H9 (cell line): Measurements from ENCODE around the gene ARL17A. TPM values are rescaled to one million over a fixed set of nuclear protein-coding genes. Genes with fewer than 3 reads are reported as not detected.
"Not testable (repeated sequence)": the region's sequence is repeated elsewhere in the genome, so short reads cannot be mapped to it uniquely, and the experiment has no call there.

Experiments
- DNase-seq: peaks from one replicate; pipeline ENCODE4 v3.0.0-alpha.2; 2017
- H2AFZ ChIP-seq: one replicate; pipeline ENCODE4 v1.6.1; 2013; ENCODE audit warnings: mild to moderate bottlenecking, low read length, control low read depth, moderate library complexity
- H2AK5ac ChIP-seq: 2 replicates; pipeline ENCODE4 v1.6.1; 2013; ENCODE audit warnings: low read length, control low read depth, mixed read lengths; ENCODE audit not compliant: insufficient read length
- H2BK120ac ChIP-seq: one replicate; pipeline ENCODE4 v1.6.1; 2013; ENCODE audit warnings: low read depth, mild to moderate bottlenecking, low read length, control low read depth, inconsistent platforms; ENCODE audit not compliant: poor library complexity, severe bottlenecking
- H2BK12ac ChIP-seq: 2 replicates; pipeline ENCODE4 v1.6.1; 2013; ENCODE audit warnings: low read length, control low read depth, mixed read lengths, low read depth; ENCODE audit not compliant: insufficient read length
- H2BK15ac ChIP-seq: 2 replicates; pipeline ENCODE4 v1.6.1; 2013; ENCODE audit warnings: low read depth, low read length, control low read depth
- H2BK20ac ChIP-seq: one replicate; pipeline ENCODE4 v1.6.1; 2013; ENCODE audit warnings: low read depth, mild to moderate bottlenecking, low read length, control low read depth, inconsistent platforms; ENCODE audit not compliant: poor library complexity, severe bottlenecking
- H2BK5ac ChIP-seq: 2 replicates; pipeline ENCODE4 v1.6.1; 2013; ENCODE audit warnings: low read length, control low read depth, mixed read lengths; ENCODE audit not compliant: insufficient read length
- H3K14ac ChIP-seq: 2 replicates; pipeline ENCODE4 v1.6.1; 2013; ENCODE audit warnings: low read length, control low read depth; ENCODE audit not compliant: insufficient read depth
- H3K18ac ChIP-seq: 2 replicates; pipeline ENCODE4 v1.6.1; 2013; ENCODE audit warnings: low read depth, mild to moderate bottlenecking, mixed read lengths, low read length, control low read depth; ENCODE audit not compliant: insufficient read length
- H3K23ac ChIP-seq: 2 replicates; pipeline ENCODE4 v1.6.1; 2013; ENCODE audit warnings: low read length, control low read depth, mixed read lengths, low read depth; ENCODE audit not compliant: insufficient read length
- H3K23me2 ChIP-seq: 2 replicates; pipeline ENCODE4 v1.6.1; 2013; ENCODE audit warnings: low read depth, mild to moderate bottlenecking, mixed read lengths, low read length, control low read depth; ENCODE audit not compliant: insufficient read length, poor library complexity, severe bottlenecking
- H3K27ac ChIP-seq: 2 replicates; pipeline ENCODE4 v1.5.1; 2013; ENCODE audit warnings: low read length, control low read depth, mixed read lengths, low read depth; ENCODE audit not compliant: insufficient read length
- H3K27me3 ChIP-seq: 2 replicates; pipeline ENCODE4 v1.6.1; 2013; ENCODE audit warnings: low read length, control low read depth, inconsistent platforms; ENCODE audit not compliant: insufficient read depth
- H3K4ac ChIP-seq: 2 replicates; pipeline ENCODE4 v1.6.1; 2013; ENCODE audit warnings: low read depth, mild to moderate bottlenecking, control low read depth, inconsistent platforms, low read length, moderate library complexity
- H3K4me1 ChIP-seq: 2 replicates; pipeline ENCODE4 v1.6.1; 2013; ENCODE audit warnings: low read length, control low read depth, inconsistent platforms; ENCODE audit not compliant: insufficient read depth
- H3K4me2 ChIP-seq: 2 replicates; pipeline ENCODE4 v1.6.1; 2013; ENCODE audit warnings: low read length, control low read depth, mixed read lengths; ENCODE audit not compliant: insufficient read length, insufficient read depth
- H3K56ac ChIP-seq: 2 replicates; pipeline ENCODE4 v1.6.1; 2013; ENCODE audit warnings: low read depth, mild to moderate bottlenecking, mixed read lengths, low read length, control low read depth; ENCODE audit not compliant: insufficient read length
- H3K79me1 ChIP-seq: 2 replicates; pipeline ENCODE4 v1.6.1; 2013; ENCODE audit warnings: low read depth, mild to moderate bottlenecking, moderate library complexity, low read length, control low read depth, inconsistent platforms; ENCODE audit not compliant: insufficient read depth, poor library complexity, severe bottlenecking
- H3K79me2 ChIP-seq: 2 replicates; pipeline ENCODE4 v1.6.1; 2013; ENCODE audit warnings: low read length, control low read depth, inconsistent platforms; ENCODE audit not compliant: insufficient read depth
- H3K9ac ChIP-seq: 2 replicates; pipeline ENCODE4 v1.6.1; 2013; ENCODE audit warnings: low read length, control low read depth, mixed read lengths; ENCODE audit not compliant: insufficient read length; ENCODE audit errors: extremely low read depth
- H3K9me3 ChIP-seq: one replicate; pipeline ENCODE4 v1.6.1; 2013; ENCODE audit warnings: low read depth, low read length, inconsistent platforms; ENCODE audit not compliant: control insufficient read depth
- H3T11ph ChIP-seq: one replicate; pipeline ENCODE4 v1.6.1; 2013; ENCODE audit warnings: mild to moderate bottlenecking, low read length, control low read depth, inconsistent platforms
- H4K20me1 ChIP-seq: one replicate; pipeline ENCODE4 v1.6.1; 2013; ENCODE audit not compliant: control insufficient read depth, insufficient read length, insufficient read depth
- H4K5ac ChIP-seq: 2 replicates; pipeline ENCODE4 v1.6.1; 2013; ENCODE audit warnings: low read depth, mild to moderate bottlenecking, mixed read lengths, low read length, control low read depth; ENCODE audit not compliant: insufficient read length
- H4K8ac ChIP-seq: replicated peaks from 2 replicates; pipeline ENCODE4 v1.6.1; 2013; ENCODE audit warnings: low read length, control low read depth, mixed read lengths, low read depth; ENCODE audit not compliant: insufficient read length
- H4K91ac ChIP-seq: 2 replicates; pipeline ENCODE4 v1.6.1; 2013; ENCODE audit warnings: low read depth, mild to moderate bottlenecking, moderate library complexity, mixed read lengths, low read length, control low read depth; ENCODE audit not compliant: insufficient read length
- H3K27ac Mint-ChIP-seq, 3 experiments: 2 replicates in 2 of 3; 3 replicates in 1 of 3; pipeline ENCODE4 v1.8.0; 2020 to 2021; ENCODE audit warnings: mixed read lengths in 3 of 3, mild to moderate bottlenecking in 1 of 3, moderate library complexity in 1 of 3
- H3K27me3 Mint-ChIP-seq: 2 replicates; pipeline ENCODE4 v1.8.0; 2021; ENCODE audit warnings: low read depth, mild to moderate bottlenecking, moderate library complexity, mixed read lengths
- H3K36me3 Mint-ChIP-seq, 3 experiments: 2 replicates in 2 of 3; 3 replicates in 1 of 3; pipeline ENCODE4 v1.8.0; 2020 to 2021; ENCODE audit warnings: low read depth in 3 of 3, mixed read lengths in 3 of 3; ENCODE audit not compliant: insufficient read depth in 1 of 3
- H3K4me1 Mint-ChIP-seq, 2 experiments: 2 replicates each; pipeline ENCODE4 v1.8.0; 2020; ENCODE audit warnings: mixed read lengths in 2 of 2
- H3K4me3 Mint-ChIP-seq, 2 experiments: 2 replicates in 1 of 2; 3 replicates in 1 of 2; pipeline ENCODE4 v1.8.0; 2020 to 2021; ENCODE audit warnings: mild to moderate bottlenecking in 2 of 2, mixed read lengths in 2 of 2, moderate library complexity in 1 of 2
- H3K9me3 Mint-ChIP-seq, 2 experiments: 2 replicates in 1 of 2; 3 replicates in 1 of 2; pipeline ENCODE4 v1.8.0; 2020; ENCODE audit warnings: mild to moderate bottlenecking in 2 of 2, mixed read lengths in 2 of 2, moderate library complexity in 1 of 2
- WGBS: extraction: QIAGEN DNeasy Blood & Tissue Kit; methylation state at CpG from one replicate; pipeline ENCODE4 v1.1.7; 2013; ENCODE audit warnings: missing lambda C conversion rate, low lambda C conversion rate, mixed read lengths; ENCODE audit not compliant: insufficient read length; ENCODE audit errors: extremely low coverage; 5-methylcytosine and 5-hydroxymethylcytosine counted together
- total RNA-seq: library from RNA; stranded (reverse); gene quantifications from 2 replicates; pipeline ENCODE4 v1.2.1, GENCODE V29; 2021

Gene ARL17A
- total RNA-seq, 1 experiment from 2014 or later = 12.2 TPM

GRCh38 chr17:46512168-46512567 lies 67.3 kb downstream of the ARL17A start, which contains the start of gene LRRC37A2:
Gene LRRC37A2, plus strand, starts transcription at chr17:46512468. Its CDS starts 245 bp downstream, at chr17:46512713.
- DNase-seq, H3T11ph ChIP-seq, H4K8ac ChIP-seq, H3K79me2 ChIP-seq, H3K27ac ChIP-seq, H2BK120ac ChIP-seq, H3K27me3 Mint-ChIP-seq, H3K4me1 Mint-ChIP-seq, H2BK5ac ChIP-seq, H3K18ac ChIP-seq, H3K36me3 Mint-ChIP-seq, H3K27ac Mint-ChIP-seq, H3K79me1 ChIP-seq, H2BK12ac ChIP-seq, H3K23me2 ChIP-seq, H3K4me2 ChIP-seq, H3K27me3 ChIP-seq, H3K9me3 Mint-ChIP-seq, H4K20me1 ChIP-seq, H3K56ac ChIP-seq, H4K5ac ChIP-seq, H3K9me3 ChIP-seq, H2AK5ac ChIP-seq, H3K9ac ChIP-seq, H3K23ac ChIP-seq, H2BK20ac ChIP-seq, H2AFZ ChIP-seq, H3K14ac ChIP-seq, H3K4me1 ChIP-seq, H2BK15ac ChIP-seq, H4K91ac ChIP-seq, H3K4me3 Mint-ChIP-seq, H3K4ac ChIP-seq: not testable (repeated sequence)
- WGBS = no CpG with 5 or more reads among the region's 11 CpGs

- not testable (repeated sequence) for H3K27ac Mint-ChIP-seq, H4K5ac ChIP-seq, H3K27me3 ChIP-seq, H3T11ph ChIP-seq, H3K23ac ChIP-seq, H3K9ac ChIP-seq, H2BK20ac ChIP-seq, H3K56ac ChIP-seq, H3K9me3 ChIP-seq, H2BK12ac ChIP-seq, H3K27ac ChIP-seq, H2AFZ ChIP-seq, H4K91ac ChIP-seq, H3K23me2 ChIP-seq, H3K4me2 ChIP-seq, H2BK15ac ChIP-seq, H2BK5ac ChIP-seq, H3K4me1 ChIP-seq, H3K14ac ChIP-seq, H2BK120ac ChIP-seq, DNase-seq, H4K8ac ChIP-seq, H4K20me1 ChIP-seq, H3K27me3 Mint-ChIP-seq, H3K18ac ChIP-seq, H3K4me3 Mint-ChIP-seq, H2AK5ac ChIP-seq, H3K4ac ChIP-seq, H3K79me1 ChIP-seq, H3K79me2 ChIP-seq, H3K4me1 Mint-ChIP-seq, H3K36me3 Mint-ChIP-seq, H3K9me3 Mint-ChIP-seq
- no CpG with 5 or more reads among the region's 7 CpGs for WGBS
These were observed 73.6 kb downstream of the ARL17A start for GRCh38 chr17:46505896-46506295.
